A673 (cell line): ENCODE data around the gene ERVK3-1. TPM values are rescaled to one million over a fixed set of nuclear protein-coding genes. Genes with fewer than 3 reads are reported as not detected.

Experiments
- BruUV-seq: library from RNA; stranded (reverse); fragments of 400-500 nt; replicated peaks from 2 replicates; lab custom pipeline; 2021; lab: Mats Ljungman, UMichigan
- CTCF ChIA-PET: fragments of 300-600 bp; sonication (Branson Sonifier 250); formaldehyde crosslinking; loops from one replicate; lab custom pipeline; 2022; ENCODE audit warnings: antibody characterized with exemption; lab: Charles Lee
- POLR2A ChIA-PET: fragments of 300-600 bp; sonication (Branson Sonifier 250); formaldehyde crosslinking; loops from one replicate; lab custom pipeline; 2022; ENCODE audit warnings: antibody characterized with exemption; ENCODE audit not compliant: low non-redundant PET; lab: Charles Lee
- DNase-seq: peaks from one replicate; pipeline ENCODE4 v3.0.0-alpha.2; 2015; ENCODE audit warnings: low spot score
- H3K27ac ChIP-seq: fragments of 200-600 bp; sonication (generic); 2 replicates; pipeline ENCODE4 v1.5.1; 2016; ENCODE audit warnings: mixed run types, low read depth, mild to moderate bottlenecking, mixed read lengths, antibody characterized with exemption, low read length; ENCODE audit not compliant: poor library complexity, severe bottlenecking
- H3K27me3 ChIP-seq: fragments of 200-600 bp; sonication (generic); replicated peaks from 2 replicates; pipeline ENCODE4 v1.6.1; 2017; ENCODE audit warnings: mixed run types, low read depth, mild to moderate bottlenecking, mixed read lengths, antibody characterized with exemption, low read length; ENCODE audit not compliant: insufficient read depth, poor library complexity
- H3K36me3 ChIP-seq: fragments of 200-600 bp; sonication (generic); 2 replicates; pipeline ENCODE4 v1.6.1; 2016; ENCODE audit warnings: mixed run types, mild to moderate bottlenecking, mixed read lengths, antibody characterized with exemption, low read length; ENCODE audit not compliant: insufficient read depth, poor library complexity, severe bottlenecking
- H3K4me1 ChIP-seq: fragments of 200-600 bp; sonication (generic); 2 replicates; pipeline ENCODE4 v1.6.1; 2017; ENCODE audit warnings: mixed run types, mild to moderate bottlenecking, mixed read lengths, antibody characterized with exemption, low read length; ENCODE audit not compliant: insufficient read depth, poor library complexity, severe bottlenecking
- H3K4me3 ChIP-seq: fragments of 200-600 bp; sonication (generic); 2 replicates; pipeline ENCODE4 v1.5.1; 2016; ENCODE audit warnings: low read depth, mixed run types, mild to moderate bottlenecking, mixed read lengths, low read length; ENCODE audit not compliant: poor library complexity, severe bottlenecking
- H3K9me3 ChIP-seq: fragments of 200-600 bp; sonication (generic); 2 replicates; pipeline ENCODE4 v1.6.1; 2016; ENCODE audit warnings: mixed run types, low read depth, mild to moderate bottlenecking, mixed read lengths, antibody characterized with exemption, low read length; ENCODE audit not compliant: poor library complexity, severe bottlenecking
- CTCF ChIP-seq: fragments of 300-800, 200-600 bp; sonication (generic); conservative IDR thresholded peaks from 2 replicates; pipeline ENCODE4 v1.5.1; 2017; ENCODE audit warnings: low read depth, mild to moderate bottlenecking, antibody characterized with exemption, low read length, moderate library complexity, mixed read lengths
- EZH2 ChIP-seq: fragments of 200-600 bp; sonication (generic); IDR thresholded peaks from 2 replicates; pipeline ENCODE4 v1.6.1; 2017; ENCODE audit warnings: borderline replicate concordance, low read depth, mild to moderate bottlenecking, mixed read lengths, antibody characterized with exemption, low read length; ENCODE audit not compliant: poor library complexity, severe bottlenecking
- intact Hi-C: fragments of 100-400 bp; cut with micrococcal nuclease; formaldehyde crosslinking; loops from one replicate; pipeline ENCODE4 v1.10.0; 2022; ENCODE audit not compliant: unreplicated experiment
- total RNA-seq: library from RNA; stranded (reverse); gene quantifications from 2 replicates; pipeline ENCODE4 v1.2.3, GENCODE V29; 2021

ERVK3-1 gene
- total RNA-seq, 1 experiment from 2014 or later, result 77.1 TPM

GRCh38 chr19:58291943-58292342 lies 13.2 kb upstream of the ERVK3-1 start:
- H3K27ac ChIP-seq, result no peak overlapping the region
- ChIA-PET CTCF (no interaction called here), POLR2A (no interaction called here)
- H3K4me1 ChIP-seq, result no peaks in the 10 kb centered on the region
- TF ChIP-seq CTCF (no peak), EZH2 (no peak)
- intact Hi-C loops, result no loop called here
- no peaks in the 10 kb centered on the region for H3K27me3 ChIP-seq
- H3K4me3 ChIP-seq, result no peak overlapping the region
- no peak for DNase-seq
- no TSS peak for BruUV-seq
- peaks cover 90% of the 10 kb centered on the region for H3K36me3 ChIP-seq
- peaks cover 27% of the 10 kb centered on the region for H3K9me3 ChIP-seq

GRCh38 chr19:58294743-58295374 lies 10.3 kb upstream of the ERVK3-1 start:
- intact Hi-C loops, result no loop called here
- Histone ChIP-seq H3K9me3 (peaks cover 27% of the 10 kb centered on the region), H3K27ac (no peak overlapping the region), H3K36me3 (peaks cover 73% of the 10 kb centered on the region), H3K4me3 (no peak overlapping the region), H3K27me3 (no peaks in the 10 kb centered on the region), H3K4me1 (no peaks in the 10 kb centered on the region)
- no peak for DNase-seq
- POLR2A ChIA-PET, result no interaction called here
- CTCF ChIA-PET, result no interaction called here
- no TSS peak for BruUV-seq
- TF ChIP-seq CTCF (no peak), EZH2 (no peak)

- no peak for DNase-seq
- H3K27me3 ChIP-seq, result no peaks in the 10 kb centered on the region
- H3K4me1 ChIP-seq, result no peaks in the 10 kb centered on the region
- peaks cover 27% of the 10 kb centered on the region for H3K9me3 ChIP-seq
- intact Hi-C loops, result no loop called here
- peaks cover 69% of the 10 kb centered on the region for H3K36me3 ChIP-seq
- H3K27ac ChIP-seq, result no peak overlapping the region
- CTCF ChIA-PET, result no interaction called here
- no peak overlapping the region for H3K4me3 ChIP-seq
- POLR2A ChIA-PET, result no interaction called here
- no TSS peak for BruUV-seq
- TF ChIP-seq EZH2, result no peak
- TF ChIP-seq CTCF, result no peak
Observed at GRCh38 chr19:58296104-58296503, 9.1 kb upstream of the ERVK3-1 start.
